ENCODE measurements around the gene PCDHGB4.

- TF ChIP-seq GLIS3 (CRISPR knock-in tag; IDR thresholded peaks at IDR 0.05) (no peak), ARNTL (CRISPR knock-in tag; IDR thresholded peaks at IDR 0.05; ENCODE audit: borderline replicate concordance, low read depth) (no peak), CSDC2 (CRISPR knock-in tag; IDR thresholded peaks at IDR 0.05) (no peak), ISL1 (CRISPR knock-in tag; IDR thresholded peaks at IDR 0.05) (no peak), BACH2 (CRISPR knock-in tag; IDR thresholded peaks at IDR 0.05; ENCODE audit: borderline replicate concordance) (no peak)
Observed at GRCh38 chr5:141402553-141403243, 15.2 kb downstream of the PCDHGB4 start, which contains the start of gene PCDHGA9.

Data from SK-N-SH treated with all-trans-retinoic acid at 6 μM for 48 hours (cell line).